Mucosa of stomach (tissue), 1 donor: ENCODE data around the gene PEPD.

Experiments
- H3K27me3 ChIP-seq: one replicate; pipeline ENCODE4 v1.7.0; 2013; ENCODE audit warnings: mild to moderate bottlenecking, low read length; ENCODE audit not compliant: control insufficient read depth, insufficient read depth
- H3K36me3 ChIP-seq: one replicate; pipeline ENCODE4 v1.7.0; 2013; ENCODE audit warnings: low read length; ENCODE audit not compliant: control insufficient read depth, insufficient read depth
- H3K4me1 ChIP-seq: one replicate; pipeline ENCODE4 v1.7.0; 2013; ENCODE audit warnings: mild to moderate bottlenecking, low read length; ENCODE audit not compliant: control insufficient read depth, insufficient read depth
- H3K4me3 ChIP-seq: one replicate; pipeline ENCODE4 v1.7.0; 2013; ENCODE audit warnings: low read length
- H3K9ac ChIP-seq: one replicate; pipeline ENCODE4 v1.7.0; 2013; ENCODE audit warnings: mild to moderate bottlenecking, low read length, moderate library complexity
- H3K9me3 ChIP-seq: one replicate; pipeline ENCODE4 v1.7.0; 2013; ENCODE audit warnings: mild to moderate bottlenecking, low read length, moderate library complexity; ENCODE audit not compliant: control insufficient read depth
- donor health status: Pancreatic carcinoma.

The PEPD gene

GRCh38 chr19:33405553-33406461 lies 115.8 kb downstream of the PEPD start:
- Histone ChIP-seq H3K4me1 (peaks cover 26% of the 10 kb centered on the region), H3K27me3 (no peaks in the 10 kb centered on the region), H3K4me3 (no peak overlapping the region), H3K36me3 (no peaks in the 10 kb centered on the region), H3K9ac (no peak overlapping the region), H3K9me3 (no peaks in the 10 kb centered on the region)

GRCh38 chr19:33405254-33405552 lies 116.4 kb downstream of the PEPD start:
- H3K36me3 ChIP-seq = no peaks in the 10 kb centered on the region
- H3K4me1 ChIP-seq = peaks cover 26% of the 10 kb centered on the region
- H3K27me3 ChIP-seq = no peaks in the 10 kb centered on the region
- no peak overlapping the region for H3K4me3 ChIP-seq
- H3K9ac ChIP-seq = no peak overlapping the region
- no peaks in the 10 kb centered on the region for H3K9me3 ChIP-seq

GRCh38 chr19:33404506-33405253 lies 116.9 kb downstream of the PEPD start:
- no peak overlapping the region for H3K9ac ChIP-seq
- peaks cover 26% of the 10 kb centered on the region for H3K4me1 ChIP-seq
- no peaks in the 10 kb centered on the region for H3K27me3 ChIP-seq

GRCh38 chr19:33403973-33404304 lies 117.7 kb downstream of the PEPD start:
- H3K36me3 ChIP-seq = no peaks in the 10 kb centered on the region
- H3K27me3 ChIP-seq = no peaks in the 10 kb centered on the region
- H3K4me1 ChIP-seq = peaks cover 26% of the 10 kb centered on the region
- H3K4me3 ChIP-seq = no peak overlapping the region
- H3K9me3 ChIP-seq = no peaks in the 10 kb centered on the region
- H3K9ac ChIP-seq = peak overlapping the region; percentile 33

More at GRCh38 chr19:33404506-33405253, 116.9 kb downstream of the PEPD start:
- Histone ChIP-seq H3K36me3 (no peaks in the 10 kb centered on the region), H3K9me3 (no peaks in the 10 kb centered on the region), H3K4me3 (no peak overlapping the region)

DNA sequence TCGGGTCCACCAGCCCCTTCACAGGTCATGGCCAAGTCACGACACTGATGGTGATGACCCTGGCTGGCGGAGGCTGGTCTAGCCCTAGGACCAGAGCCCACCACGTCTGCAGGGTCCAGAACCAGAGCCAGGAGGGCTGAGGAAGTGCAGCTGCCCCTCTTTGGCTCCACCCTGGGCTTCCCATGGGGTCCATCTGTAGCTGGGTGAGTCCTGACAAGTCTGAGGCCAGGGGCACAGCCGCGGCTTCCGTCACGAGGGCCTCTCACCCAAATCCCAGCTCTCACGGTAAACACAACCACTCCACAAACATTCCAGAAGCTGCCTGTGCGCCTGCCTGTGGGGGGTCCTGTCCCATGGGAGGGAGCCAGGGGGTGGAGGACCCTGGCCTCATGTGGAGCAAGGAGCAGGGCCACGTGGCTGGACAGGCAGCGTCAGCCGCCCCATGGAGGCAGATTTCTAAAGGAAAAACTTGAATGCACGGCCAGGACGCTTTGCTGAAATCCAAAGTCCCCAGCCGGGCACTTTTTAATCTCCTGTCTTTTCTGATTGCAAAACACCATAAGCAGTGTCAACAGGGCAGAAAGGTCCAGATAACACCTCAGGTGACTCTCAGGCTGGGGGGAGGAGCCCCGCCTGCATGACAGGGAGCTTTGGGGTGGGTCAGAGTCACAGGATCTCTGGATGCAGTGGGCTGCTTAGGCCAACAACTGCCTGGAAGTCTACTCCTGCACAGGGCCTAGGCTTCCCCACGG lies 118.2 kb downstream of the PEPD start:
- Histone ChIP-seq H3K36me3 (no peaks in the 10 kb centered on the region), H3K27me3 (no peaks in the 10 kb centered on the region), H3K4me1 (peaks cover 26% of the 10 kb centered on the region), H3K4me3 (no peak overlapping the region), H3K9me3 (no peaks in the 10 kb centered on the region), H3K9ac (peak overlapping the region; percentile 33)

GRCh38 chr19:33402421-33403220 lies 119.0 kb downstream of the PEPD start:
- Histone ChIP-seq H3K4me3 (no peak overlapping the region), H3K9me3 (no peaks in the 10 kb centered on the region), H3K27me3 (no peaks in the 10 kb centered on the region), H3K9ac (peak overlapping the region; percentile 33), H3K36me3 (no peaks in the 10 kb centered on the region), H3K4me1 (peaks cover 26% of the 10 kb centered on the region)

- no peak overlapping the region for H3K4me3 ChIP-seq
- H3K9me3 ChIP-seq = no peaks in the 10 kb centered on the region
- no peak overlapping the region for H3K9ac ChIP-seq
- no peaks in the 10 kb centered on the region for H3K36me3 ChIP-seq
- peaks cover 26% of the 10 kb centered on the region for H3K4me1 ChIP-seq
- H3K27me3 ChIP-seq = no peaks in the 10 kb centered on the region
Observed at GRCh38 chr19:33401683-33402420, 119.7 kb downstream of the PEPD start.

DNA sequence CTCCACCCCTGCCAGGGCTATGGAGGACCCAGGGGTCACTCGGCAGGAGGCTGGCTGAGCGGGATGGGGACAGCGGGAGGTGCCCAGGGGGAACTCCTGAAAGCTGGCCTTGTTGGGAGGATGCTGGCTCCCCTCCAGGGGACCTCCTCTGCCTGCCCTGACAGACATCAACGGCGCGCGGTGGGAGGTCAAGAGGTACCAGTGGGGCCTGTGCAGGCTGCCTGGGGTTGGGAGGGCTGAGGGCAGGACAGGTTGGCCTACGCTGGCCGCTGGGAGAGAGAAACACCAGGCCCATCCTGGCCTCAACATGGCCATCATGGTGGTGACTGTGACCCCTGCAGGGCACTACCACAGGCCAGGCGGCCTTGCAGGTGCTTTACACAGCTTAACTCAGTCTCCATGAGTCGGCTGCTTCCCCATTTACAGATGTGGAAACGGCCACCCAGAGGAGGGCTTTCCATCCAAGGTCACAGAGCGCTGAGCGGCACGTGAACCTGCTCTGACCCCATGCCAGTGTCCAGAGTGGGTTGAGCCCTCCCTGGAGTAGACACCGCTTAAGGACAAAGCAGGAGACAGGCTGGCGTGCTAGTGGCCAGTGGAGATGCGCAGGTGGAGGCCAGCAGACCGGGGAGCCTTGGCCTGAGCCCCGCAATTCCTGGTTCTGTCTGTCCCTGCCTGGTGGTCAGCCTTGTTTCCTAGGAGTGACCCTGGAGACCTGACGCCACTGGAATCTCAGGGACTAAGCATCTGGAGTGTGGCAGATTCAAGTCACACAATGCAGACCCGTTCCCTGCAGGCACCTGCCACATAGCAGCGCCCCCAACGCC lies 120.5 kb downstream of the PEPD start:
- H3K9ac ChIP-seq = no peak overlapping the region
- H3K9me3 ChIP-seq = no peaks in the 10 kb centered on the region
- H3K4me3 ChIP-seq = no peak overlapping the region
- H3K36me3 ChIP-seq = no peaks in the 10 kb centered on the region
- H3K4me1 ChIP-seq = peaks cover 26% of the 10 kb centered on the region
- no peaks in the 10 kb centered on the region for H3K27me3 ChIP-seq

DNA sequence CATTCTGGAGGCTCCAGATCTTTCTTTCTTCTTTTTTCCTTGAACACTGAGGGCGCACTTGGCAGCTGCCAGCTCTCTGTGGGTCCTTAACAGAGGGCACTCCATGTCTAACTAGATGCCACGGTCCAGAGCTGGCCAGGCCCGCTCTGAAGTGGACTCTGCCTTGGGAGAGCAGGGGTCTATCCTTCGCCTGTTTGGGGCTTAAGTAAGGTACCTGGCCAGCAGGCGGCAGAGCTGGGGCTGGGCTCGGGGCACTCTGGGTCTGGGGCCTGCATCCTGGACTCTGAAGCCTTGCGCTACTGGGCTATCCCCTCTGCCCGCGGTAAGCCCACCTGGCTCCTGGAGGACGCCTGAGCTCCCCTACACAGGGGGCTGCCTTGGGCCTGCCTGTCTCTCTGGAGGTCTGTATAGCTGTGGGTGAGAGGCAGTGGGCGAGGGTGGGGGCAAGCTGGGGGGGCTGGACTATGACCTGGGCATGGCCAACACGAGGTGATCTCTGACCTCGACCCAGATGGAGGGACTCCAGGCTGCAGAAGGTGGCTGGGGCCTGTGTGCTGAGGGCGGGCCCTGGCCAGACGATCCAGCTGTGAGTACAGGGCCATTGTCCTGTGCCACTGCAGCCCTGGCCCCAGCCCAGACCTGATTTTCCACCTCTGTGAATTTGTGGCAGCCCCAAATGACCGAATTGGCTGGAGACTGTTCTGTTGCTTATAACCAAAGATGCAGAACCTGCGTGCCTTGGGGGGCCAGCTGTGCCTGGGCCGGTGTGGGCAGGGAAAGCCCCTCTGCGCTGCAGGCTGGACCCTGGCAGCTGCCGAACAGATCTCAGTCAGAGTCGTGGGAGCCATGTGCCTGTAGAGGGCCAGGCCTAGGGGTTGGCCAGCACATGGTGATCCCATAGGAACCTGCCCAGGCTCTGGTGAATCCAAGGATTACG lies 121.6 kb downstream of the PEPD start:
- Histone ChIP-seq H3K9me3 (no peaks in the 10 kb centered on the region), H3K9ac (no peak overlapping the region), H3K4me1 (peaks cover 29% of the 10 kb centered on the region), H3K36me3 (no peaks in the 10 kb centered on the region), H3K4me3 (no peak overlapping the region), H3K27me3 (no peaks in the 10 kb centered on the region)
